Peyer's patch (tissue), 4 donors: ENCODE data around the gene LRRC8B. TPM values are rescaled to one million over a fixed set of nuclear protein-coding genes. Genes with fewer than 3 reads are reported as not detected.

ENCODE experiments used
- DNase-seq, 3 donors: peaks; one replicate each; pipeline ENCODE4 v3.0.0-alpha.2; 2017 to 2019
- H3K27ac ChIP-seq, 4 donors: fragments of 200-600 bp; sonication (generic); one replicate each; pipeline ENCODE4 v1.5.1; 2016 to 2019
- H3K27me3 ChIP-seq, 2 donors: fragments of 200-600 bp; sonication (generic); one replicate each; pipeline ENCODE4 v1.5.1; 2019
- H3K36me3 ChIP-seq, 3 donors: fragments of 200-600 bp; sonication (generic); one replicate each; pipeline ENCODE4 v1.5.1; 2016 to 2019
- H3K4me1 ChIP-seq, 4 donors: fragments of 200-600 bp; sonication (generic); one replicate each; pipeline ENCODE4 v1.5.1; 2016 to 2019
- H3K4me3 ChIP-seq, 4 donors: fragments of 200-600 bp; sonication (generic); 1 replicate in 3 of 4; 2 replicates in 1 of 4; pipeline ENCODE4 v1.5.1; 2016 to 2019; ENCODE audit warnings: mild to moderate bottlenecking in 1 of 4
- H3K9me3 ChIP-seq, 4 donors: fragments of 200-600 bp; sonication (generic); one replicate each; pipeline ENCODE4 v1.5.1; 2016 to 2019; ENCODE audit warnings: mild to moderate bottlenecking in 1 of 4
- POLR2A ChIP-seq, 2 donors: fragments of 450-650 bp; IDR thresholded peaks; one replicate each; pipeline ENCODE4 v1.5.1; 2017; ENCODE audit warnings: antibody characterized with exemption in 2 of 2, mild to moderate bottlenecking in 2 of 2, moderate library complexity in 2 of 2
- total RNA-seq, 4 donors: library from RNA; depleted of rRNA; stranded (reverse); fragments of >200 nt; gene quantifications; one replicate each; pipeline ENCODE4 v1.1.0, GENCODE V29; 2016
- TF ChIP-seq, protein P1 (sequence below), 6 experiments: fragments of 450-650 bp in 4 of 6; fragments of 200-600 bp in 2 of 6; sonication (generic) in 1 of 6; IDR thresholded peaks; one replicate each; pipeline ENCODE4 v1.5.1; 2017 to 2019; ENCODE audit warnings: antibody characterized with exemption in 6 of 6, mild to moderate bottlenecking in 3 of 6, moderate library complexity in 1 of 6

The LRRC8B gene
- total RNA-seq, 4 donors from 2014 or later = 5.0 to 12.1 (median 7.9) TPM

DNA sequence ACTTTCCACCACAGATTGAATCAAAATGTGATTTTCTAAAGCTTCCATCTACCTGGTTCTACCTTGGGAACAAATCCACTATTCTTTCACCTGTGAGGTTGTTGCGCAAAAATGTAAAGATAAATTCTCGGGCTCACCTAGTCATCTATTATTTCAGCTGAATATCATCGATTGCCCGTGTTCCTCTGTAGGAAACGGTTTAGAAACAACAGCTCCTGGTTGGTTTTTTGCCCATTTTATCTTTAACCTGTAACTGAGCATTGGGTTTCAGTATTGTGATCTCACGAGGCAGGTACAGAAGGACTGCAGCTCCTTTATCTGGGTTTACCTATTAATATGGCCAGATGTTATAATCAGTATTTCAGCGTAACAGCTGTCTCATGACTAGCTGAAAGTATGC, 55.4 kb downstream of the LRRC8B start:
- no peak overlapping the region for H3K4me3 ChIP-seq

GRCh38 chr1:89581859-89582258, 57.2 kb downstream of the LRRC8B start:
- no peak for TF ChIP-seq POLR2A (IDR thresholded peaks at IDR 0.05)
- TF ChIP-seq, protein P1, sequence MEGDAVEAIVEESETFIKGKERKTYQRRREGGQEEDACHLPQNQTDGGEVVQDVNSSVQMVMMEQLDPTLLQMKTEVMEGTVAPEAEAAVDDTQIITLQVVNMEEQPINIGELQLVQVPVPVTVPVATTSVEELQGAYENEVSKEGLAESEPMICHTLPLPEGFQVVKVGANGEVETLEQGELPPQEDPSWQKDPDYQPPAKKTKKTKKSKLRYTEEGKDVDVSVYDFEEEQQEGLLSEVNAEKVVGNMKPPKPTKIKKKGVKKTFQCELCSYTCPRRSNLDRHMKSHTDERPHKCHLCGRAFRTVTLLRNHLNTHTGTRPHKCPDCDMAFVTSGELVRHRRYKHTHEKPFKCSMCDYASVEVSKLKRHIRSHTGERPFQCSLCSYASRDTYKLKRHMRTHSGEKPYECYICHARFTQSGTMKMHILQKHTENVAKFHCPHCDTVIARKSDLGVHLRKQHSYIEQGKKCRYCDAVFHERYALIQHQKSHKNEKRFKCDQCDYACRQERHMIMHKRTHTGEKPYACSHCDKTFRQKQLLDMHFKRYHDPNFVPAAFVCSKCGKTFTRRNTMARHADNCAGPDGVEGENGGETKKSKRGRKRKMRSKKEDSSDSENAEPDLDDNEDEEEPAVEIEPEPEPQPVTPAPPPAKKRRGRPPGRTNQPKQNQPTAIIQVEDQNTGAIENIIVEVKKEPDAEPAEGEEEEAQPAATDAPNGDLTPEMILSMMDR (IDR thresholded peaks at IDR 0.05) = no peak
- Histone ChIP-seq H3K36me3 (peaks cover 0 to 11% (median 0%) of the 10 kb centered on the region in 3 donors), H3K27me3 (no peaks in the 10 kb centered on the region), H3K4me1 (no peaks in the 10 kb centered on the region), H3K27ac (no peak overlapping the region), H3K4me3 (no peak overlapping the region), H3K9me3 (no peaks in the 10 kb centered on the region)
- no peak for DNase-seq

More for the DNA sequence above, 55.4 kb downstream of the LRRC8B start:
- no peaks in the 10 kb centered on the region for H3K27me3 ChIP-seq
- H3K4me1 ChIP-seq = no peaks in the 10 kb centered on the region
- no peak for DNase-seq
- no peak overlapping the region for H3K27ac ChIP-seq
- peaks cover 0 to 11% (median 0%) of the 10 kb centered on the region in 3 donors for H3K36me3 ChIP-seq
- no peak for TF ChIP-seq POLR2A (IDR thresholded peaks at IDR 0.05)
- TF ChIP-seq, protein P1 (IDR thresholded peaks at IDR 0.05) = no peak
- H3K9me3 ChIP-seq = no peaks in the 10 kb centered on the region

- no peaks in the 10 kb centered on the region for H3K27me3 ChIP-seq
- H3K27ac ChIP-seq = no peak overlapping the region
These were observed 57.9 kb downstream of the LRRC8B start for GRCh38 chr1:89582571-89582970.

GRCh38 chr1:89584211-89584610, 59.6 kb downstream of the LRRC8B start:
- TF ChIP-seq, protein P1 (IDR thresholded peaks at IDR 0.05) = no peak
- no peak for TF ChIP-seq POLR2A (IDR thresholded peaks at IDR 0.05)
- H3K4me1 ChIP-seq = no peaks in the 10 kb centered on the region
- H3K36me3 ChIP-seq = peaks cover 0 to 11% (median 0%) of the 10 kb centered on the region in 3 donors
- H3K9me3 ChIP-seq = no peaks in the 10 kb centered on the region
- H3K27ac ChIP-seq = no peak overlapping the region
- no peak overlapping the region for H3K4me3 ChIP-seq
- DNase-seq = no peak
- no peaks in the 10 kb centered on the region for H3K27me3 ChIP-seq

More at GRCh38 chr1:89582571-89582970, 57.9 kb downstream of the LRRC8B start:
- Histone ChIP-seq H3K4me3 (no peak overlapping the region), H3K9me3 (no peaks in the 10 kb centered on the region), H3K4me1 (no peaks in the 10 kb centered on the region), H3K36me3 (peaks cover 0 to 11% (median 0%) of the 10 kb centered on the region in 3 donors)
- no peak for DNase-seq
- TF ChIP-seq POLR2A (IDR thresholded peaks at IDR 0.05) = no peak
- TF ChIP-seq, protein P1 (IDR thresholded peaks at IDR 0.05) = no peak

- no peak for DNase-seq
- H3K4me1 ChIP-seq = no peaks in the 10 kb centered on the region
- H3K27ac ChIP-seq = no peak overlapping the region
- no peaks in the 10 kb centered on the region for H3K27me3 ChIP-seq
- peaks cover 0 to 11% (median 0%) of the 10 kb centered on the region in 3 donors for H3K36me3 ChIP-seq
- TF ChIP-seq, protein P1 (IDR thresholded peaks at IDR 0.05) = no peak
- TF ChIP-seq POLR2A (IDR thresholded peaks at IDR 0.05) = no peak
- H3K4me3 ChIP-seq = no peak overlapping the region
- no peaks in the 10 kb centered on the region for H3K9me3 ChIP-seq
These were observed 60.2 kb downstream of the LRRC8B start for GRCh38 chr1:89584781-89585180.

DNA sequence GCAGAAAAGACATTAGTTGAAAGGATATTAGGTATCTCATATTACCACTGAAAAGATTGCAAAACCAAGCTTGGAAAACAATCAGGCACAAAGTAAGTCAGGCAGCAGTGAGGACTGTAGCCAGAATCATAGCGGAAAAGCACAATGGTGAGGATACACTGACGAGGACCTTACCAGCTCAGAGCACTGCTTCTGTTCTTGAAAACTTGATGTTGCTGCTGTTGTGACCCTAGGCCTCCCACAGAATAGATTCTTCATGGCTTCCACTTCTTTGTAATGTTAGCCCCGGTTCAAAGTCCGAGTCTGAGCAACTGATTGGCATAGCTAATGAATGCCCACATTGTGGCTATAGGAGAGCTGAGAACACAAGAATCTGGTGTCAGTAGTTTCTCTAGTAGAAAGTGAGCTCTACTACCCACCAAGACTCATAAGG, 63.1 kb downstream of the LRRC8B start:
- TF ChIP-seq, protein P1 (IDR thresholded peaks at IDR 0.05) = no peak
- no peak for TF ChIP-seq POLR2A (IDR thresholded peaks at IDR 0.05)
- Histone ChIP-seq H3K27me3 (no peaks in the 10 kb centered on the region), H3K27ac (no peak overlapping the region), H3K4me3 (no peak overlapping the region), H3K4me1 (no peaks in the 10 kb centered on the region), H3K36me3 (peaks cover 0 to 11% (median 0%) of the 10 kb centered on the region in 3 donors), H3K9me3 (no peaks in the 10 kb centered on the region)
- DNase-seq = no peak
